ENCODE results near the gene HOXB1. TPM values are rescaled to one million over a fixed set of nuclear protein-coding genes. Genes with fewer than 3 reads are reported as not detected.

The HOXB1 gene
- total and polyA plus RNA-seq, 2 experiments from 2014 or later, result not detected

DNA sequence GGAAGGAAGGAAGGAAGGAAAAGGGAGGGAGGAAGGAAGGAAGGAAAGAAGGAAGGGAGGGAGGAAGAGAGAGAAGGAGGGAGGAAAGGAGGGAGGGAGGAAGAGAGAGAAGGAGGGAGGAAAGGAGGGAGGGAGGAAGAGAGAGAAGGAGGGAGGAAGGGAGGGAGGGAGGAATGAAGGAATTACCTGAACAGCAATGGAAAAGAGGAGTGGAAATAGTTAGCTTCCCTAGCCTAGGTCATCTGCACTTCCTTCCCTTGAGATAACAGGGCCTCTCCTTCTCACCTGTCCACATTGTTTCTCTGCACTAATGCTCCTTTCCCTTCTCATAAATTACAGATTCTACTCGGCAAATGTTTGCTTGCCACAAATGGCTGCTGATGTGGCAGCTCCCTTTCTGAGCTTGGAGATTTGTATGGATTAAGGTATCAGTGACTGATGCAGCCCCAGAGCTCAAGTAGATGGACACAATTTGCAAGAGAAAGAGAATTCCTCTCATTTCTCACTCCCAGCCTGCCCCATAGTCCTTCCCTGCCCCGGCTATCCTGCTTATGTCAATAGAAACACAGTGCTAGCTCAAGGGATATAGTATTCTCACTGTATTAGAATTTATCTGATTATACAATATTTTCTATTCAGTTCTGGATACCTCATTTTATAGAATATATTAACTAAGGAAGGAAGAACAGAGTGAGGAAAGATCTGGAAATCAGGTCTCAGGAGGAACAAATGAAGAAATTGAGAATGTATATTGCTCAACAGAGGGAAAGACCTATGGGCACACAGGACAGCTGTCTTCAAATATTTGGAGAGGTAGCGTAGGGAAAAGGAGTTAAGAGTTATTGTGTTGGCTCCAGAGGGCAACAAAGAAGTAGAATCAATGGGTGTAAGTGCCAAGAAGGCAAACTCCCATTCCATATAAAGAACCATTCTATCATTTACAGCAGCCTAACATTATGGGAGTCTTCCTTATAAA lies 14.6 kb downstream of the HOXB1 start:
- peaks cover 39% of the 10 kb centered on the region for H3K27me3 Mint-ChIP-seq (ENCODE audit: insufficient read depth, low read depth, poor library complexity)
- no peak overlapping the region for H2AFZ ChIP-seq
- H3K4me2 ChIP-seq, result peak overlapping the region; percentile 10
- H3K9me2 ChIP-seq (ENCODE audit: insufficient read depth), result peaks cover 5% of the 10 kb centered on the region
- H3K4me1 Mint-ChIP-seq, result peaks cover 46% of the 10 kb centered on the region
- H3K4me1 ChIP-seq (ENCODE audit: insufficient read depth), result peaks cover 49% of the 10 kb centered on the region
- no peak overlapping the region; the same call in 2 of the 3 replicates for H3K4me3 Mint-ChIP-seq
- H3K4me3 ChIP-seq, result no peak overlapping the region
- H4K20me1 ChIP-seq (replicated peaks; ENCODE audit: insufficient read depth), result no peaks in the 10 kb centered on the region
- no peaks in the 10 kb centered on the region for H3K36me3 Mint-ChIP-seq (ENCODE audit: low read depth)
- TF ChIP-seq CREB1 (CRISPR knock-in tag; IDR thresholded peaks at IDR 0.05; ENCODE audit: low read depth) (no peak), ETS1 (IDR thresholded peaks at IDR 0.05) (no peak), ZNF331 (CRISPR knock-in tag; IDR thresholded peaks at IDR 0.05; ENCODE audit: low read depth) (no peak), ZNF462 (CRISPR knock-in tag; IDR thresholded peaks at IDR 0.05) (no peak), JUNB (IDR thresholded peaks at IDR 0.05; ENCODE audit: unreplicated experiment) (no peak), REST (IDR thresholded peaks at IDR 0.05; ENCODE audit: unreplicated experiment) (no peak), EZH2phosphoT487 (IDR thresholded peaks at IDR 0.05; ENCODE audit: unreplicated experiment) (no peak), POLR2AphosphoS5 (IDR thresholded peaks at IDR 0.05; ENCODE audit: low read depth) (no peak), NANOG (IDR thresholded peaks at IDR 0.05; ENCODE audit: borderline replicate concordance) (no peak), ZNF114 (CRISPR knock-in tag; IDR thresholded peaks at IDR 0.05) (no peak), CTCF (conservative IDR thresholded peaks at IDR 0.05; ENCODE audit: low read depth in 2 of 2) (no peak), EZH2 (IDR thresholded peaks at IDR 0.05; ENCODE audit: low read depth, unreplicated experiment) (no peak), STAT1 (IDR thresholded peaks at IDR 0.05; ENCODE audit: unreplicated experiment) (no peak)
- H3K27ac ChIP-seq (ENCODE audit: low read depth), result no peak overlapping the region
- 0 out of 2 replicates have a peak, but pooled peaks cover 4% of the 10 kb centered on the region for H3F3A ChIP-seq (replicated peaks; ENCODE audit: low read depth)
- peaks cover 47% of the 10 kb centered on the region for H3K27me3 ChIP-seq (ENCODE audit: insufficient read depth)
- H3K9me3 Mint-ChIP-seq, result no peaks in the 10 kb centered on the region
- no peaks in the 10 kb centered on the region for H3K36me3 ChIP-seq (ENCODE audit: insufficient read depth)
- ATAC-seq (peak; percentile 69), DNase-seq (ENCODE audit: low spot score) (peak; percentile 77)
- no peaks in the 10 kb centered on the region for H3K79me2 ChIP-seq (replicated peaks; ENCODE audit: insufficient read depth)
- H3K27ac Mint-ChIP-seq, result no peak overlapping the region

All from GM23338 (cell line).